ENCODE results near the gene TSEN15. TPM values are rescaled to one million over a fixed set of nuclear protein-coding genes. Genes with fewer than 3 reads are reported as not detected.
A peak's percentile ranks its signal among the peaks of the same experiment; 100 is the strongest.

The TSEN15 gene
- total RNA-seq, 1 experiment from 2014 or later, result 31.1 TPM

GRCh38 chr1:184110272-184111204 is 59.0 kb downstream of the TSEN15 start:
- no peak overlapping the region for H3K4me3 ChIP-seq (replicated peaks in 1 of 2; ENCODE audit: low read depth in 1 of 2, low read length in 2 of 2)
- H3K9ac ChIP-seq (ENCODE audit: low read length), result no peak overlapping the region
- no peak overlapping the region for H3K4me2 ChIP-seq (ENCODE audit: low read length)
- H4K20me1 ChIP-seq (ENCODE audit: insufficient read depth), result no peaks in the 10 kb centered on the region
- no TSS peak for BruUV-seq (replicated peaks)
- peak in 2 of 3 experiments; percentile 6 to 11; a peak in 1 of 6 replicates for TF ChIP-seq CTCF (IDR thresholded peaks at IDR 0.05 in 2 of 3, conservative IDR thresholded peaks at IDR 0.05 in 1 of 3; ENCODE audit: borderline replicate concordance in 1 of 3, insufficient read depth in 1 of 3, low read depth in 2 of 3, low read length in 2 of 3)
- no peak for TF ChIP-seq TCF7L2 (IDR thresholded peaks at IDR 0.05; ENCODE audit: borderline replicate concordance, extremely low read depth, insufficient read depth, insufficient read length)
- DNase-seq (ENCODE audit: low read depth, low spot score), result no peak
- RAD21 ChIA-PET (ENCODE audit: low non-redundant PET in 1 of 2, low total read pairs in 2 of 2, uncharacterized antibody in 2 of 2, unreplicated experiment in 2 of 2), result no interaction called here
- no peaks in the 10 kb centered on the region for H3K36me3 ChIP-seq (ENCODE audit: control insufficient read depth in 1 of 2, insufficient read depth in 2 of 2, low read length in 2 of 2)
- no peaks in the 10 kb centered on the region for H3K9me3 ChIP-seq (ENCODE audit: control insufficient read depth in 1 of 2, insufficient read depth in 1 of 2, low read depth in 1 of 2, low read length in 2 of 2)
- no peak for ATAC-seq
- H3K79me2 ChIP-seq (ENCODE audit: insufficient read depth, low read length), result no peaks in the 10 kb centered on the region
- no peaks in the 10 kb centered on the region for H3K4me1 ChIP-seq (ENCODE audit: control insufficient read depth in 1 of 2, insufficient read depth in 2 of 2, low read length in 2 of 2)
- CTCF ChIA-PET, result no interaction called here
- H3K27me3 ChIP-seq (ENCODE audit: insufficient read depth, low read length), result no peaks in the 10 kb centered on the region
- H3K27ac ChIP-seq (ENCODE audit: low read depth, low read length), result no peak overlapping the region
- no peak overlapping the region for H2AFZ ChIP-seq (ENCODE audit: low read depth, low read length, poor library complexity, severe bottlenecking)
- intact Hi-C loops (cut with micrococcal nuclease), result no loop called here
- POLR2A ChIA-PET, result no interaction called here
- no peaks in the 10 kb centered on the region for H3K9me2 ChIP-seq (ENCODE audit: insufficient read depth)

GRCh38 chr1:184112176-184112948 is 60.8 kb downstream of the TSEN15 start:
- no TSS peak for BruUV-seq (replicated peaks)
- TF ChIP-seq SRF (IDR thresholded peaks at IDR 0.05; ENCODE audit: low read depth) (no peak), SP1 (IDR thresholded peaks at IDR 0.05; ENCODE audit: low read depth) (no peak), REST (IDR thresholded peaks at IDR 0.05; ENCODE audit: low read depth) (no peak), MAX (IDR thresholded peaks at IDR 0.05) (no peak), POLR2AphosphoS5 (IDR thresholded peaks at IDR 0.05; ENCODE audit: low read depth, low read length) (no peak), ZFX (IDR thresholded peaks at IDR 0.05) (no peak), YY1 (IDR thresholded peaks at IDR 0.05; ENCODE audit: extremely low read depth, insufficient replicate concordance, low read depth, low read length) (no peak), FOSL1 (IDR thresholded peaks at IDR 0.05; ENCODE audit: low read depth) (no peak), EGR1 (IDR thresholded peaks at IDR 0.05; ENCODE audit: low read depth) (no peak), CBX3 (IDR thresholded peaks at IDR 0.05; ENCODE audit: low read depth) (no peak), TCF7L2 (IDR thresholded peaks at IDR 0.05; ENCODE audit: borderline replicate concordance, extremely low read depth, insufficient read depth, insufficient read length) (no peak)

More at GRCh38 chr1:184112176-184112948, 60.8 kb downstream of the TSEN15 start:
- ChIA-PET CTCF (no interaction called here), RAD21 (ENCODE audit: low non-redundant PET in 1 of 2, low total read pairs in 2 of 2, uncharacterized antibody in 2 of 2, unreplicated experiment in 2 of 2) (no interaction called here), POLR2A (no interaction called here)
- H2AFZ ChIP-seq (ENCODE audit: low read depth, low read length, poor library complexity, severe bottlenecking), result no peak overlapping the region
- no peak overlapping the region for H3K9ac ChIP-seq (ENCODE audit: low read length)
- no peaks in the 10 kb centered on the region for H3K27me3 ChIP-seq (ENCODE audit: insufficient read depth, low read length)
- no peaks in the 10 kb centered on the region for H4K20me1 ChIP-seq (ENCODE audit: insufficient read depth)
- H3K4me2 ChIP-seq (ENCODE audit: low read length), result no peak overlapping the region
- DNase-seq (ENCODE audit: low read depth, low spot score) (no peak), ATAC-seq (no peak)
- intact Hi-C loops (cut with micrococcal nuclease), result no loop called here
- no peak overlapping the region for H3K27ac ChIP-seq (ENCODE audit: low read depth, low read length)
- no peak overlapping the region for H3K4me3 ChIP-seq (replicated peaks in 1 of 2; ENCODE audit: low read depth in 1 of 2, low read length in 2 of 2)
- no peaks in the 10 kb centered on the region for H3K9me2 ChIP-seq (ENCODE audit: insufficient read depth)
- no peaks in the 10 kb centered on the region for H3K79me2 ChIP-seq (ENCODE audit: insufficient read depth, low read length)
- H3K9me3 ChIP-seq (ENCODE audit: control insufficient read depth in 1 of 2, insufficient read depth in 1 of 2, low read depth in 1 of 2, low read length in 2 of 2), result no peaks in the 10 kb centered on the region
- H3K4me1 ChIP-seq (ENCODE audit: control insufficient read depth in 1 of 2, insufficient read depth in 2 of 2, low read length in 2 of 2), result no peaks in the 10 kb centered on the region
- H3K36me3 ChIP-seq (ENCODE audit: control insufficient read depth in 1 of 2, insufficient read depth in 2 of 2, low read length in 2 of 2), result no peaks in the 10 kb centered on the region
